Adrenal gland (tissue), 5 donors: Measurements from ENCODE around the gene PDGFD.

Experiments used
- POLR2A ChIP-seq, 2 donors: fragments of 450-650 bp; IDR thresholded peaks; one replicate each; pipeline ENCODE4 v1.6.1; 2017; ENCODE audit warnings: antibody characterized with exemption in 2 of 2, mild to moderate bottlenecking in 2 of 2, moderate library complexity in 1 of 2
- TF ChIP-seq, protein P1 (sequence below), 6 experiments: fragments of 450-650 bp in 4 of 6; fragments of 200-600 bp in 2 of 6; sonication (generic) in 1 of 6; IDR thresholded peaks; 1 replicate in 5 of 6; 2 replicates in 1 of 6; pipeline versions ENCODE4 v1.5.1 to v1.8.0; 2016 to 2021; ENCODE audit warnings: antibody characterized with exemption in 6 of 6, mild to moderate bottlenecking in 2 of 6, moderate library complexity in 1 of 6
- donor health status: DM: no; HTN: no; CAD: no.

DNA sequence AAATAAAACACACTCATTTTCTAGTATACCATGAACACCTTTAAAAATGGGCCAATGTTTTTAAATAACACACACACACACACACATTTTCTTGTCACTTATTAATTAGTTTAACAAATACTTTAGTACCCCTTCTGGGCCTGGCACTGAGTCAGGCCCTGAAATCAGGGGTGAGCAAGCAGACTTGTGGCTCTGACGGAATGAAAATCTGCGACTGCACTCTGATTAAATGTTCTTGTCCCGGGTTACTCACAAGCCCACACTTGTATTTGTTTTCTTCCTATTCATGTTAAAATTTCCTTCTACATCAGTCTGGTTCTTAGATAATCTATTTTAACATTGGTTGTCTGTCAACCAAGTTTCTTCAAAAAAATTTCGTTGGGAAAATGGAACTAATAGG is 43.0 kb upstream of the PDGFD start:
- TF ChIP-seq, protein P1, sequence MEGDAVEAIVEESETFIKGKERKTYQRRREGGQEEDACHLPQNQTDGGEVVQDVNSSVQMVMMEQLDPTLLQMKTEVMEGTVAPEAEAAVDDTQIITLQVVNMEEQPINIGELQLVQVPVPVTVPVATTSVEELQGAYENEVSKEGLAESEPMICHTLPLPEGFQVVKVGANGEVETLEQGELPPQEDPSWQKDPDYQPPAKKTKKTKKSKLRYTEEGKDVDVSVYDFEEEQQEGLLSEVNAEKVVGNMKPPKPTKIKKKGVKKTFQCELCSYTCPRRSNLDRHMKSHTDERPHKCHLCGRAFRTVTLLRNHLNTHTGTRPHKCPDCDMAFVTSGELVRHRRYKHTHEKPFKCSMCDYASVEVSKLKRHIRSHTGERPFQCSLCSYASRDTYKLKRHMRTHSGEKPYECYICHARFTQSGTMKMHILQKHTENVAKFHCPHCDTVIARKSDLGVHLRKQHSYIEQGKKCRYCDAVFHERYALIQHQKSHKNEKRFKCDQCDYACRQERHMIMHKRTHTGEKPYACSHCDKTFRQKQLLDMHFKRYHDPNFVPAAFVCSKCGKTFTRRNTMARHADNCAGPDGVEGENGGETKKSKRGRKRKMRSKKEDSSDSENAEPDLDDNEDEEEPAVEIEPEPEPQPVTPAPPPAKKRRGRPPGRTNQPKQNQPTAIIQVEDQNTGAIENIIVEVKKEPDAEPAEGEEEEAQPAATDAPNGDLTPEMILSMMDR (IDR thresholded peaks at IDR 0.05), result no peak
- no peak for TF ChIP-seq POLR2A (IDR thresholded peaks at IDR 0.05)
